ENCODE results near the gene SLC16A3. TPM values are rescaled to one million over a fixed set of nuclear protein-coding genes. Genes with fewer than 3 reads are reported as not detected.
A peak's percentile ranks its signal among the peaks of the same experiment; 100 is the strongest.

Gene SLC16A3
- total and polyA plus RNA-seq, 4 donors: 14.1 to 22.8 (median 19.0) TPM

- Histone ChIP-seq H3K9me3 (ENCODE audit: control insufficient read depth, insufficient read depth, low read length) (peaks cover 4% of the 10 kb centered on the region), H3K27me3 (ENCODE audit: control insufficient read depth, insufficient read depth, low read length) (no peaks in the 10 kb centered on the region), H3K4me3 (ENCODE audit: low read depth, low read length) (no peak overlapping the region), H3K4me1 (ENCODE audit: control insufficient read depth, insufficient read depth, low read length) (peaks cover 15% of the 10 kb centered on the region), H3K36me3 (ENCODE audit: control insufficient read depth, insufficient read depth, low read length) (peaks cover 3% of the 10 kb centered on the region), H3K27ac (ENCODE audit: low read depth, low read length) (no peak overlapping the region)
- WGBS (ENCODE audit: insufficient coverage): 80% methylated on average over 18 of the region's 25 CpGs
- no peak for DNase-seq (ENCODE audit: low read depth in 4 of 6, low spot score in 6 of 6)
These were observed 53.7 kb downstream of the SLC16A3 start for GRCh38 chr17:82282239-82283207.

GRCh38 chr17:82283208-82283749 is 54.4 kb downstream of the SLC16A3 start:
- Histone ChIP-seq H3K36me3 (ENCODE audit: control insufficient read depth, insufficient read depth, low read length) (peaks cover 3% of the 10 kb centered on the region), H3K9me3 (ENCODE audit: control insufficient read depth, insufficient read depth, low read length) (peaks cover 4% of the 10 kb centered on the region), H3K4me1 (ENCODE audit: control insufficient read depth, insufficient read depth, low read length) (peaks cover 15% of the 10 kb centered on the region), H3K4me3 (ENCODE audit: low read depth, low read length) (no peak overlapping the region), H3K27ac (ENCODE audit: low read depth, low read length) (no peak overlapping the region), H3K27me3 (ENCODE audit: control insufficient read depth, insufficient read depth, low read length) (no peaks in the 10 kb centered on the region)
- peak in 1 of 6 donors; percentile 35 for DNase-seq (ENCODE audit: low read depth in 4 of 6, low spot score in 6 of 6)
- 42% methylated on average over 13 of the region's 13 CpGs for WGBS (ENCODE audit: insufficient coverage)

GRCh38 chr17:82285141-82285540 is 56.3 kb downstream of the SLC16A3 start:
- Histone ChIP-seq H3K27me3 (ENCODE audit: control insufficient read depth, insufficient read depth, low read length) (no peaks in the 10 kb centered on the region), H3K4me3 (ENCODE audit: low read depth, low read length) (no peak overlapping the region), H3K36me3 (ENCODE audit: control insufficient read depth, insufficient read depth, low read length) (no peaks in the 10 kb centered on the region), H3K27ac (ENCODE audit: low read depth, low read length) (peak overlapping the region; percentile 62), H3K9me3 (ENCODE audit: control insufficient read depth, insufficient read depth, low read length) (peaks cover 4% of the 10 kb centered on the region), H3K4me1 (ENCODE audit: control insufficient read depth, insufficient read depth, low read length) (peaks cover 15% of the 10 kb centered on the region)
- 29% methylated on average over 3 of the region's 8 CpGs for WGBS (ENCODE audit: insufficient coverage)
- no peak for DNase-seq (ENCODE audit: low read depth in 4 of 6, low spot score in 6 of 6)

GRCh38 chr17:82287013-82287867 is 58.4 kb downstream of the SLC16A3 start:
- Histone ChIP-seq H3K27ac (ENCODE audit: low read depth, low read length) (no peak overlapping the region), H3K36me3 (ENCODE audit: control insufficient read depth, insufficient read depth, low read length) (no peaks in the 10 kb centered on the region), H3K9me3 (ENCODE audit: control insufficient read depth, insufficient read depth, low read length) (peaks cover 4% of the 10 kb centered on the region), H3K27me3 (ENCODE audit: control insufficient read depth, insufficient read depth, low read length) (no peaks in the 10 kb centered on the region), H3K4me1 (ENCODE audit: control insufficient read depth, insufficient read depth, low read length) (peaks cover 23% of the 10 kb centered on the region), H3K4me3 (ENCODE audit: low read depth, low read length) (no peak overlapping the region)
- DNase-seq (ENCODE audit: low read depth in 4 of 6, low spot score in 6 of 6): no peak
- WGBS (ENCODE audit: insufficient coverage): 83% methylated on average over 7 of the region's 9 CpGs

- no peak overlapping the region for H3K4me3 ChIP-seq (ENCODE audit: low read depth, low read length)
- H3K27ac ChIP-seq (ENCODE audit: low read depth, low read length): no peak overlapping the region
- 86% methylated on average over 12 of the region's 19 CpGs for WGBS (ENCODE audit: insufficient coverage)
- H3K27me3 ChIP-seq (ENCODE audit: control insufficient read depth, insufficient read depth, low read length): no peaks in the 10 kb centered on the region
- DNase-seq (ENCODE audit: low read depth in 4 of 6, low spot score in 6 of 6): no peak
- peaks cover 19% of the 10 kb centered on the region for H3K4me1 ChIP-seq (ENCODE audit: control insufficient read depth, insufficient read depth, low read length)
- no peaks in the 10 kb centered on the region for H3K36me3 ChIP-seq (ENCODE audit: control insufficient read depth, insufficient read depth, low read length)
- H3K9me3 ChIP-seq (ENCODE audit: control insufficient read depth, insufficient read depth, low read length): peaks cover 4% of the 10 kb centered on the region
These were observed 59.3 kb downstream of the SLC16A3 start for GRCh38 chr17:82287868-82288801.

Other genes with a start within 250 kb of the SLC16A3 start
- 10 to 100 TPM; 37.0 to 56.3 TPM for gene CENPX, start 206.2 kb upstream of the SLC16A3 start, total RNA-seq
- 10 to 100 TPM; 70.4 to 71.9 TPM for gene CENPX, start 206.2 kb upstream of the SLC16A3 start, polyA plus RNA-seq (ENCODE audit: insufficient read length in 2 of 2)
- gene LRRC45, start 205.7 kb upstream of the SLC16A3 start, total RNA-seq: 10 to 100 TPM in 1 of 2 donors, 1 to 10 TPM in 1; 8.2 to 16.9 TPM
- 10 to 100 TPM; 22.1 to 26.4 TPM for gene LRRC45, start 205.7 kb upstream of the SLC16A3 start, polyA plus RNA-seq (ENCODE audit: insufficient read length in 2 of 2)
- gene RAC3, start 197.4 kb upstream of the SLC16A3 start, total RNA-seq: 10 to 100 TPM; 51.7 to 58.4 TPM
- 100 to 1,000 TPM; 212 to 214 TPM for gene RAC3, start 197.4 kb upstream of the SLC16A3 start, polyA plus RNA-seq (ENCODE audit: insufficient read length in 2 of 2)
- 10 to 100 TPM; 44.3 to 94.5 TPM for gene DCXR, start 191.3 kb upstream of the SLC16A3 start, total RNA-seq
- 100 to 1,000 TPM; 144 to 145 TPM for gene DCXR, start 191.3 kb upstream of the SLC16A3 start, polyA plus RNA-seq (ENCODE audit: insufficient read length in 2 of 2)
- gene RFNG, start 177.2 kb upstream of the SLC16A3 start, total RNA-seq: 10 to 100 TPM; 19.5 to 36.7 TPM
- 10 to 100 TPM; 61.8 to 75.2 TPM for gene RFNG, start 177.2 kb upstream of the SLC16A3 start, polyA plus RNA-seq (ENCODE audit: insufficient read length in 2 of 2)
- 100 to 1,000 TPM in 1 of 2 donors, 10 to 100 TPM in 1; 63.4 to 125 TPM for gene GPS1, start 177.1 kb upstream of the SLC16A3 start, total RNA-seq
- 100 to 1,000 TPM; 151 to 165 TPM for gene GPS1, start 177.1 kb upstream of the SLC16A3 start, polyA plus RNA-seq (ENCODE audit: insufficient read length in 2 of 2)
- 10 to 100 TPM; 18.9 to 48.8 TPM for gene DUS1L, start 163.2 kb upstream of the SLC16A3 start, total RNA-seq
- gene DUS1L, start 163.2 kb upstream of the SLC16A3 start, polyA plus RNA-seq (ENCODE audit: insufficient read length in 2 of 2): 10 to 100 TPM; 66.6 to 85.1 TPM
- gene FASN, start 130.8 kb upstream of the SLC16A3 start, total RNA-seq: 10 to 100 TPM; 57.7 to 58.3 TPM
- gene FASN, start 130.8 kb upstream of the SLC16A3 start, polyA plus RNA-seq (ENCODE audit: insufficient read length in 2 of 2): 100 to 1,000 TPM; 163 to 184 TPM
- 10 to 100 TPM; 15.3 to 28.5 TPM for gene CCDC57, start 16.2 kb upstream of the SLC16A3 start, total RNA-seq
- 10 to 100 TPM; 50.8 to 85.3 TPM for gene CCDC57, start 16.2 kb upstream of the SLC16A3 start, polyA plus RNA-seq (ENCODE audit: insufficient read length in 2 of 2)
- 10 to 100 TPM; 35.2 to 51.1 TPM for gene CSNK1D, start 44.7 kb downstream of the SLC16A3 start, total RNA-seq
- 100 to 1,000 TPM; 127 to 144 TPM for gene CSNK1D, start 44.7 kb downstream of the SLC16A3 start, polyA plus RNA-seq (ENCODE audit: insufficient read length in 2 of 2)
- under 1 TPM in 1 of 2 donors, not detected in 1; 0.33 TPM for gene CD7, start 88.6 kb downstream of the SLC16A3 start, total RNA-seq
- under 1 TPM; 0.41 to 0.42 TPM for gene CD7, start 88.6 kb downstream of the SLC16A3 start, polyA plus RNA-seq (ENCODE audit: insufficient read length in 2 of 2)
- 1 to 10 TPM; 3.3 to 7.4 TPM for gene SECTM1, start 104.7 kb downstream of the SLC16A3 start, total RNA-seq
- gene SECTM1, start 104.7 kb downstream of the SLC16A3 start, polyA plus RNA-seq (ENCODE audit: insufficient read length in 2 of 2): 1 to 10 TPM; 1.9 to 2.7 TPM
- gene TEX19, start 130.2 kb downstream of the SLC16A3 start, total RNA-seq: not detected
- not detected for gene TEX19, start 130.2 kb downstream of the SLC16A3 start, polyA plus RNA-seq (ENCODE audit: insufficient read length in 2 of 2)
- under 1 TPM in 1 of 2 donors, not detected in 1; 0.11 TPM for gene UTS2R, start 142.7 kb downstream of the SLC16A3 start, total RNA-seq
- under 1 TPM; 0.19 to 0.32 TPM for gene UTS2R, start 142.7 kb downstream of the SLC16A3 start, polyA plus RNA-seq (ENCODE audit: insufficient read length in 2 of 2)
- 10 to 100 TPM; 15.0 to 20.6 TPM for gene HEXD, start 189.3 kb downstream of the SLC16A3 start, total RNA-seq
- gene HEXD, start 189.3 kb downstream of the SLC16A3 start, polyA plus RNA-seq (ENCODE audit: insufficient read length in 2 of 2): 10 to 100 TPM; 33.7 to 50.7 TPM
- gene OGFOD3, start 189.5 kb downstream of the SLC16A3 start, total RNA-seq: 10 to 100 TPM; 12.5 to 27.2 TPM
- 10 to 100 TPM; 27.2 to 31.1 TPM for gene OGFOD3, start 189.5 kb downstream of the SLC16A3 start, polyA plus RNA-seq (ENCODE audit: insufficient read length in 2 of 2)
- 10 to 100 TPM; 30.3 to 53.8 TPM for gene CYBC1, start 221.7 kb downstream of the SLC16A3 start, total RNA-seq
- gene CYBC1, start 221.7 kb downstream of the SLC16A3 start, polyA plus RNA-seq (ENCODE audit: insufficient read length in 2 of 2): 10 to 100 TPM; 66.8 to 83.0 TPM
- gene NARF, start 229.7 kb downstream of the SLC16A3 start, total RNA-seq: 10 to 100 TPM; 31.1 to 50.2 TPM
- 100 to 1,000 TPM; 102 to 124 TPM for gene NARF, start 229.7 kb downstream of the SLC16A3 start, polyA plus RNA-seq (ENCODE audit: insufficient read length in 2 of 2)